Muscle of leg (tissue), 11 donors: Measurements from ENCODE around the gene EME1. TPM values are rescaled to one million over a fixed set of nuclear protein-coding genes. Genes with fewer than 3 reads are reported as not detected.
A peak's percentile ranks its signal among the peaks of the same experiment; 100 is the strongest.
"Not testable (repeated sequence)": the region's sequence is repeated elsewhere in the genome, so short reads cannot be mapped to it uniquely, and the experiment has no call there.

Experiments
- DNase-seq: peaks from one replicate; pipeline ENCODE4 v3.0.0; 2013
- H3K27ac ChIP-seq: one replicate; pipeline ENCODE4 v1.5.1; 2013; ENCODE audit warnings: mild to moderate bottlenecking, low read length, control low read depth
- H3K27me3 ChIP-seq: one replicate; pipeline ENCODE4 v1.6.1; 2013; ENCODE audit warnings: low read length; ENCODE audit not compliant: control insufficient read depth, insufficient read depth
- H3K36me3 ChIP-seq: one replicate; pipeline ENCODE4 v1.6.1; 2013; ENCODE audit warnings: low read length; ENCODE audit not compliant: control insufficient read depth, insufficient read depth
- H3K4me1 ChIP-seq: one replicate; pipeline ENCODE4 v1.6.1; 2013; ENCODE audit warnings: low read length; ENCODE audit not compliant: control insufficient read depth, insufficient read depth
- H3K4me3 ChIP-seq: one replicate; pipeline ENCODE4 v1.5.1; 2013; ENCODE audit warnings: low read length, control low read depth
- H3K9me3 ChIP-seq: replicated peaks from 2 replicates; pipeline ENCODE4 v1.6.1; 2013; ENCODE audit warnings: low read depth, low read length; ENCODE audit not compliant: control insufficient read depth
- WGBS: methylation state at CpG from one replicate; pipeline ENCODE4 v1.1.5; 2013; ENCODE audit warnings: missing lambda C conversion rate; ENCODE audit not compliant: insufficient coverage; 5-methylcytosine and 5-hydroxymethylcytosine counted together
- polyA plus RNA-seq, 8 donors: library from polyadenylated mRNA; unstranded; fragments of 120-200 nt; gene quantifications; one replicate each; pipeline versions ENCODE4 v1.2.1 to v1.2.3, GENCODE V29; 2013; ENCODE audit warnings: inconsistent platforms in 1 of 8, low replicate concordance in 1 of 8; ENCODE audit not compliant: insufficient read length in 8 of 8, insufficient read depth in 1 of 8
- total RNA-seq: library from RNA; stranded (reverse); fragments of 120-200 nt; gene quantifications from one replicate; pipeline ENCODE4 v1.2.4, GENCODE V29; 2013

EME1 gene
- total and polyA plus RNA-seq, 9 donors = 4.3 to 7.7 (median 5.3) TPM

- H3K36me3 ChIP-seq = no peaks in the 10 kb centered on the region
- DNase-seq = no peak
- H3K4me3 ChIP-seq = no peak overlapping the region
- H3K9me3 ChIP-seq = no peaks in the 10 kb centered on the region
- no peak overlapping the region for H3K27ac ChIP-seq
- peaks cover 2% of the 10 kb centered on the region for H3K27me3 ChIP-seq
- 68% methylated on average over 5 of the region's 6 CpGs for WGBS
- peaks cover 34% of the 10 kb centered on the region for H3K4me1 ChIP-seq
Observed at GRCh38 chr17:50332196-50332595, 40.8 kb upstream of the EME1 start.

GRCh38 chr17:50333291-50334057, 39.6 kb upstream of the EME1 start:
- not testable (repeated sequence) for H3K36me3 ChIP-seq, DNase-seq, H3K4me3 ChIP-seq, H3K27ac ChIP-seq, H3K27me3 ChIP-seq, H3K9me3 ChIP-seq
- H3K4me1 ChIP-seq = peaks cover 26% of the 10 kb centered on the region
- no CpG with 5 or more reads among the region's 14 CpGs for WGBS

- H3K27ac ChIP-seq = no peak overlapping the region
- WGBS = no CpG with 5 or more reads among the region's 2 CpGs
- no peaks in the 10 kb centered on the region for H3K36me3 ChIP-seq
- DNase-seq = no peak
- H3K4me1 ChIP-seq = no peaks in the 10 kb centered on the region
- H3K4me3 ChIP-seq = no peak overlapping the region
- peaks cover 2% of the 10 kb centered on the region for H3K27me3 ChIP-seq
- H3K9me3 ChIP-seq = peaks cover 6% of the 10 kb centered on the region
Observed at GRCh38 chr17:50337956-50338355, 35.1 kb upstream of the EME1 start.

GRCh38 chr17:50338645-50339044, 34.4 kb upstream of the EME1 start:
- H3K36me3 ChIP-seq = no peaks in the 10 kb centered on the region
- no peak for DNase-seq
- no peak overlapping the region for H3K4me3 ChIP-seq
- no peaks in the 10 kb centered on the region for H3K4me1 ChIP-seq
- no peak overlapping the region for H3K27ac ChIP-seq
- peaks cover 6% of the 10 kb centered on the region for H3K9me3 ChIP-seq
- no peaks in the 10 kb centered on the region for H3K27me3 ChIP-seq

- no peak overlapping the region for H3K4me3 ChIP-seq
- H3K4me1 ChIP-seq = no peaks in the 10 kb centered on the region
- H3K27ac ChIP-seq = no peak overlapping the region
- H3K9me3 ChIP-seq = peaks cover 6% of the 10 kb centered on the region
- no peaks in the 10 kb centered on the region for H3K27me3 ChIP-seq
- no peaks in the 10 kb centered on the region for H3K36me3 ChIP-seq
- no peak for DNase-seq
Observed at GRCh38 chr17:50339381-50339780, 33.6 kb upstream of the EME1 start.

- Histone ChIP-seq H3K4me3 (no peak overlapping the region), H3K27ac (no peak overlapping the region), H3K27me3 (no peaks in the 10 kb centered on the region), H3K9me3 (no peaks in the 10 kb centered on the region), H3K4me1 (peaks cover 25% of the 10 kb centered on the region), H3K36me3 (no peaks in the 10 kb centered on the region)
- no peak for DNase-seq
- 55% methylated on average over 11 of the region's 13 CpGs for WGBS
Observed at GRCh38 chr17:50344731-50345365, 28.2 kb upstream of the EME1 start.

- DNase-seq = peak; percentile 95
- Histone ChIP-seq H3K4me1 (peaks cover 25% of the 10 kb centered on the region), H3K36me3 (no peaks in the 10 kb centered on the region), H3K27me3 (no peaks in the 10 kb centered on the region), H3K4me3 (peak within 1 kb of the TSS; percentile 70), H3K27ac (peak within 1 kb of the TSS; percentile 65), H3K9me3 (no peaks in the 10 kb centered on the region)
- WGBS = 2% methylated on average over 75 of the region's 87 CpGs
Observed at GRCh38 chr17:50345432-50346312, 27.4 kb upstream of the EME1 start, which contains the start of gene XYLT2. Gene XYLT2, plus strand, starts transcription at chr17:50346126. Its CDS starts 15 bp downstream, at chr17:50346141.

- Histone ChIP-seq H3K36me3 (no peaks in the 10 kb centered on the region), H3K4me3 (peak overlapping the region; percentile 70), H3K27me3 (no peaks in the 10 kb centered on the region), H3K27ac (no peak overlapping the region), H3K4me1 (peaks cover 25% of the 10 kb centered on the region), H3K9me3 (no peaks in the 10 kb centered on the region)
- under 1% methylated on average over 49 of the region's 57 CpGs for WGBS
- DNase-seq = peak; percentile 61
Observed at GRCh38 chr17:50346313-50347116, 26.5 kb upstream of the EME1 start.

- DNase-seq = no peak
- H3K4me1 ChIP-seq = peaks cover 27% of the 10 kb centered on the region
- no peak overlapping the region for H3K27ac ChIP-seq
- H3K36me3 ChIP-seq = peaks cover 1% of the 10 kb centered on the region
- 17% methylated on average over 13 of the region's 17 CpGs for WGBS
- peak overlapping the region; percentile 70 for H3K4me3 ChIP-seq
- no peaks in the 10 kb centered on the region for H3K9me3 ChIP-seq
- H3K27me3 ChIP-seq = no peaks in the 10 kb centered on the region
Observed at GRCh38 chr17:50347117-50347893, 25.7 kb upstream of the EME1 start.
